HFF-Myc (cell line): Measurements from ENCODE around the gene CYP26B1.

Experiments used
- DNase-seq: peaks from one replicate; pipeline ENCODE4 v3.0.0-alpha.2; 2011; ENCODE audit warnings: low read depth; ENCODE audit errors: extremely low read depth
- H3K4me3 ChIP-seq: replicated peaks from 2 replicates; pipeline ENCODE4 v1.5.1; 2011; ENCODE audit warnings: low read depth, mild to moderate bottlenecking, control low read depth, low read length
- TF ChIP-seq, protein P1 (sequence below): IDR thresholded peaks from 2 replicates; pipeline ENCODE4 v1.5.1; 2012; ENCODE audit warnings: mild to moderate bottlenecking, low read depth, low read length, control low read depth; ENCODE audit errors: missing control alignments

The CYP26B1 gene

DNA sequence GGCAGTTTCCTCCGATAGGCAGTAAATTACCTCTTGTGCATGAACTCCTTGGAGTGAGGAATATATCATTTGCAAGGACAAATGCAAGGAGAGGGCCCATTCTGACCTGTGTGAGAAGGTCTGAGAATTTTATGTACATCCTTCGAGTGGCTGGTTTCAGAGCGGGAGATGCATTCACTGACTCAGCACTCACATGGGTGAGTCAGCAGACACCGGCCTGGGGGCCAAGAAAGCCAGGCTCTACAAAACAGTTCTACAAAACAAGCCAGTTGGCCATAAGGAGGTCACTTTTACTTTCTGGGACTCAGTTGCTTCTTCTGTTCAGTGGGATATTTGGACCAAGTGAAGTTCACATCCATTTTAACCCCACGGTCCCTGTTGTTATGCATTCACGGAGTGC, 35.3 kb downstream of the CYP26B1 start:
- TF ChIP-seq, protein P1, sequence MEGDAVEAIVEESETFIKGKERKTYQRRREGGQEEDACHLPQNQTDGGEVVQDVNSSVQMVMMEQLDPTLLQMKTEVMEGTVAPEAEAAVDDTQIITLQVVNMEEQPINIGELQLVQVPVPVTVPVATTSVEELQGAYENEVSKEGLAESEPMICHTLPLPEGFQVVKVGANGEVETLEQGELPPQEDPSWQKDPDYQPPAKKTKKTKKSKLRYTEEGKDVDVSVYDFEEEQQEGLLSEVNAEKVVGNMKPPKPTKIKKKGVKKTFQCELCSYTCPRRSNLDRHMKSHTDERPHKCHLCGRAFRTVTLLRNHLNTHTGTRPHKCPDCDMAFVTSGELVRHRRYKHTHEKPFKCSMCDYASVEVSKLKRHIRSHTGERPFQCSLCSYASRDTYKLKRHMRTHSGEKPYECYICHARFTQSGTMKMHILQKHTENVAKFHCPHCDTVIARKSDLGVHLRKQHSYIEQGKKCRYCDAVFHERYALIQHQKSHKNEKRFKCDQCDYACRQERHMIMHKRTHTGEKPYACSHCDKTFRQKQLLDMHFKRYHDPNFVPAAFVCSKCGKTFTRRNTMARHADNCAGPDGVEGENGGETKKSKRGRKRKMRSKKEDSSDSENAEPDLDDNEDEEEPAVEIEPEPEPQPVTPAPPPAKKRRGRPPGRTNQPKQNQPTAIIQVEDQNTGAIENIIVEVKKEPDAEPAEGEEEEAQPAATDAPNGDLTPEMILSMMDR, result no peak
- no peak overlapping the region for H3K4me3 ChIP-seq
- peak; percentile 10 for DNase-seq

DNA sequence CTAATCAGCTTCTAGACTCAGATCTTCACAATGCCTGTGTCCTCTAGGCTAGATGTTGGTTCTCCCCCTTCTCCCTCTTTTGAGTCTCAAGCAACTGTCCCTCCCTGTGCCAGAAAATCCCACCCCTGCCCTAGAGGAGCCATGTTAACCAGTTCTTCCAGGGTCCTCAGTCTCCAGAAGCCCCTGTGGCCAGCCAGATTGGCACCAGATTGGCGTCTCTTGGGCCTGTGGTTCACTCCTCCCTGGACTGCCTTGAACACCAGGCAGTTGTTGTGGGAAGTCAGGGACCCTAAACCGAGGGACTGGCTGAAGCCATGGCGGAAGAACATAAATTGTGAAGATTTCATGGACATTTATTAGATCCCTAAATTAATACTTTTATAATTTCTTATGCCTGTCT, 36.6 kb downstream of the CYP26B1 start:
- no peak overlapping the region for H3K4me3 ChIP-seq
- no peak for DNase-seq

DNA sequence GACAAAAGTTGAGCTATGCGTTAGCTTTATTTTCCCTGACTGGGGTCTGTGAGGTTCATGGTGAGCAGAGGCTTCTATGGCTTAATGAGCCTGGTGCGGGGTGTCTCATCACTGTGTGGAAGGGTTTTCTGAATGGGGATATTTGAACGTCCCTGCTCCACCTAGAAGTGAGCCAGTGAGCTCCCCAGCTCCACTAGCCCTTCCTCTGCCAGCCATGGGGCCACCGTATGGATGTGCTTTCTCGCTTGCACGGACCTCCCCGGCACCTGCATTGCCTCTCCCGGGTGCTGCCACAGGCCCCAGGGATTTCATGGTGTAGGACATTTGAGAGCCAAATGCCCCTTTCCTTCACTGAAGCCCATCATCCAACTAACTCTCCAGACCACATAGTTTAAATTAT, 37.8 kb downstream of the CYP26B1 start:
- TF ChIP-seq, protein P1, result no peak
- DNase-seq, result no peak
- no peak overlapping the region for H3K4me3 ChIP-seq

More for the DNA sequence above, 36.6 kb downstream of the CYP26B1 start:
- TF ChIP-seq, protein P1, result no peak

DNA sequence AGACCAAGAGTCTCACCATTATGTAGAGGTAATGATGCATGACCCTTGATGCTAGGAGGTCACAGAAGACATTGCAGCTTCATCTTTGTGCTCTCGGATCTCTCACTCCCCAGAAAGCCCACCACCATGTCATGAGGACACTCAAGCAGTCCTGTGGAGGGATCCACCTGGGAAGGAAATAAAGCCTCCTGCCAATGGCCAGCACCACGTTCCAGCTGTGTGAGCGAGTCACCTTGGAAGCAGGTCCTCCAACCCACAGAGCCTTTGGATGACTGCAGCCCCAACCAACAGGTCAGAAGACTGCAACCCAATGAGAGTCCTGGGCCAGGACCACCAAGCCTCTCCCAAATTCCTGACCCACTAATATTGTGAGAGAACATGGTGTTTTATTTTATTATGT, 38.4 kb downstream of the CYP26B1 start:
- TF ChIP-seq, protein P1, result no peak
- no peak for DNase-seq
- no peak overlapping the region for H3K4me3 ChIP-seq

DNA sequence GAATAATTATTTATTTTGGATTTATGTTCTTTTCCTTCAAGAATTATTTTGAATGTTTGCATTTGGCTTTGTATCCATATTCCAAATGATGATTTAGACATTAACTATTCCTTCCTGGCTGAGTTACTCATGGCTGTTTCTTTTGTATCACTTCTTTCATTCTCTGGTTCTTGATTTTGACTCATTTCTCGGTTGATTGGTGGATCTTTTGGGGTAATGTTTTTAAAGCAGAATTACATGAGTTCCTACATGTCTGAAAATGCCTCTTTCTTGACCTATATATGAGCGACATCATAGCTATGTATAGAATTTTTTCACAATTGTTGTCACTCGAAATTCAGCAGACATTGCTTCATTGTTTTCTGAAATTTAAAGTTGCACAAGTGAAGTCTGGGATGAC, 39.5 kb downstream of the CYP26B1 start:
- H3K4me3 ChIP-seq, result no peak overlapping the region
- no peak for DNase-seq
- TF ChIP-seq, protein P1, result no peak

DNA sequence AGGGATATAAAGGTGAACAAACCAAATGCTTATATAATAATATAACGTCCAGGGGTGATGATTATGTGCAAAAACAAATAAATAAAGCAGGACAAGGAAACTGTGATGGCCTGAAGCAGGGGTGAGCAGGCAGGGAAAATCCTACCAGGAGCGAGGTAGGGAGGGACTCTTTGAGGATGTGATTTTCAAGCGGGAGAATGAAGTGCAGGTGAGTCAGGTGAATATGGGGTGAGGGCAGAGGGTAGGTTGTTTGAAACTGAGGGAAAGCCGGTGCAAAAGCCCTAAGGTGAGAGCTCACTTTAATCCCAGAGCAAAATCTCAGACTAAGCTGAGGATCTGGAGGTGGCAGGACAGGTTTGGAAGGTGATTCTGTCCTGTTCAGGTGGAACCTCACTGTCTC, 40.7 kb downstream of the CYP26B1 start:
- no peak for DNase-seq
- H3K4me3 ChIP-seq, result no peak overlapping the region
- TF ChIP-seq, protein P1, result no peak
